GM12873 (cell line): Measurements from ENCODE around the gene CD9.

Experiments used
- TF ChIP-seq, protein P1 (sequence below): IDR thresholded peaks from 2 replicates; pipeline ENCODE4 v1.5.1; 2012; ENCODE audit warnings: low read depth, mild to moderate bottlenecking, moderate library complexity, low read length, control low read depth; ENCODE audit not compliant: insufficient read depth; ENCODE audit errors: missing control alignments

CD9 gene

DNA sequence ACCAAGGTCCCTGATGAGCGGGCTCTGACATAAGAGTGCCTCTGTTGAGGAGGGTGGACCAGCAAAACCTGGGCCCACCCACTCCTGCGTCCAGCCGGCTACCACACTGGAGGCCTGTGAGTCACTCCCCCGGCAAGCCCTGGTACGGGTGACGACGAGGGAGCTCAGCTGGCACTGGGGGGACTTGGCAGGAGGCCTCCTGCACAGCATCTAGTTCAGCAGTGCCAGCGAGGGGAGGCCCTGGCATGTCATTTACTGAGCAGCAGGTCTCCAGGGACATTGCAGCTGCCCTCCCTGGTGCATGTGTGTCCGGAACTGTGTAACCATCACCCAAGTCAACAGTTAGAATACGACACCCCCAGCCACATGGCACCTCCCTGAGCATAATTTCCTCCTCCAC, 24.4 kb downstream of the CD9 start:
- TF ChIP-seq, protein P1, sequence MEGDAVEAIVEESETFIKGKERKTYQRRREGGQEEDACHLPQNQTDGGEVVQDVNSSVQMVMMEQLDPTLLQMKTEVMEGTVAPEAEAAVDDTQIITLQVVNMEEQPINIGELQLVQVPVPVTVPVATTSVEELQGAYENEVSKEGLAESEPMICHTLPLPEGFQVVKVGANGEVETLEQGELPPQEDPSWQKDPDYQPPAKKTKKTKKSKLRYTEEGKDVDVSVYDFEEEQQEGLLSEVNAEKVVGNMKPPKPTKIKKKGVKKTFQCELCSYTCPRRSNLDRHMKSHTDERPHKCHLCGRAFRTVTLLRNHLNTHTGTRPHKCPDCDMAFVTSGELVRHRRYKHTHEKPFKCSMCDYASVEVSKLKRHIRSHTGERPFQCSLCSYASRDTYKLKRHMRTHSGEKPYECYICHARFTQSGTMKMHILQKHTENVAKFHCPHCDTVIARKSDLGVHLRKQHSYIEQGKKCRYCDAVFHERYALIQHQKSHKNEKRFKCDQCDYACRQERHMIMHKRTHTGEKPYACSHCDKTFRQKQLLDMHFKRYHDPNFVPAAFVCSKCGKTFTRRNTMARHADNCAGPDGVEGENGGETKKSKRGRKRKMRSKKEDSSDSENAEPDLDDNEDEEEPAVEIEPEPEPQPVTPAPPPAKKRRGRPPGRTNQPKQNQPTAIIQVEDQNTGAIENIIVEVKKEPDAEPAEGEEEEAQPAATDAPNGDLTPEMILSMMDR = no peak

DNA sequence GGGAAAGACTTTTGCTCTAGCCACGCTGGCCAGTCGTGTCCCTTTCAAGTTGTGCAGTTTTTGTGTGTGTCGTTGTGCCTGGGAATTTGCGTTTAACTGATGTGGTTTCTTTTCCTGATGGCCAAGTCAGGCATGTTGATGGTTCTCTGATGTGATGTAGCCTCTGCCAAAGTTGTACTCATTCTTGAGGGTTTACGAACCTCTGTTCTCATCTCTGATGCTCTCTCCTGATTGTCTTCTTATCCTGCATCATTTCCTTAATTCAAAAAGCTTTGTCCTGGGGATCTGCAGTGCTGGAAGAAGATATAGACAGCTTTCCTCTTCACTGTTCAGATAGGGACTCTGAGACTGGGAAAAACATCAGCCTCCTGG, 25.4 kb downstream of the CD9 start:
- TF ChIP-seq, protein P1 = no peak

DNA sequence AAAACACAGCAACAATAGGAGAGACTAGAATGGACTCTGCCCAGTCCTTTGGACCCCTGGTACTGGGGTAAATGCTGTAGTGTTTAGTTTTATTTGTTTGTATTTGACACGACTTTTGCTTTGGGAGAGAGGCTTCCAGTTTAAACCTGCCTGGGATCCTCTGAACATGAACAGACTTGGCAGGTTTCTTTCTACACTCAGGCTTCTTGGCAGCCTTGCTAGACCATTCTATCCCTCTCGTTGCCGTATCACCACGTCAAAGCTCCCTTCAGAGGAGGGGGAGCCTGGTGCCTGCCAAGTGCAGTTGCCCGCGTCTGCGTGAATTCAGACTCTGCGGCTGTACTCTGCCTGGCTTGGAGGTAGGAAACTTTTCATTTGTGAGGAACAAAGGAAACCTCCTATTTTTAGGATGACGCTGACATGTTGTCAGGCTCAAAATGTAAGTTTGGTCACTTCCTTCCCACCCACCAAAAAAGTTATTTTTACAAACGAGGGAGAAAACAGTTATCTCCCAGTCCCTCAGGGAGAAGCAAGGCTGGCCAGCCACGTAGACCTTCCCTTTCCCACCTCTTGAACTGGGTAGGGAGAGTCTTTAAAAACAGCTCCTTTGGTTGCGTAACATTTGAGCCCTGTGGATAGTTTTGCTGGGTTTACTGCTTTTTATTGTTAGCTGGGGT, 25.9 kb downstream of the CD9 start:
- TF ChIP-seq, protein P1 = no peak

- TF ChIP-seq, protein P1 = no peak
These were observed 26.5 kb downstream of the CD9 start for GRCh38 chr12:6226679-6227051.

DNA sequence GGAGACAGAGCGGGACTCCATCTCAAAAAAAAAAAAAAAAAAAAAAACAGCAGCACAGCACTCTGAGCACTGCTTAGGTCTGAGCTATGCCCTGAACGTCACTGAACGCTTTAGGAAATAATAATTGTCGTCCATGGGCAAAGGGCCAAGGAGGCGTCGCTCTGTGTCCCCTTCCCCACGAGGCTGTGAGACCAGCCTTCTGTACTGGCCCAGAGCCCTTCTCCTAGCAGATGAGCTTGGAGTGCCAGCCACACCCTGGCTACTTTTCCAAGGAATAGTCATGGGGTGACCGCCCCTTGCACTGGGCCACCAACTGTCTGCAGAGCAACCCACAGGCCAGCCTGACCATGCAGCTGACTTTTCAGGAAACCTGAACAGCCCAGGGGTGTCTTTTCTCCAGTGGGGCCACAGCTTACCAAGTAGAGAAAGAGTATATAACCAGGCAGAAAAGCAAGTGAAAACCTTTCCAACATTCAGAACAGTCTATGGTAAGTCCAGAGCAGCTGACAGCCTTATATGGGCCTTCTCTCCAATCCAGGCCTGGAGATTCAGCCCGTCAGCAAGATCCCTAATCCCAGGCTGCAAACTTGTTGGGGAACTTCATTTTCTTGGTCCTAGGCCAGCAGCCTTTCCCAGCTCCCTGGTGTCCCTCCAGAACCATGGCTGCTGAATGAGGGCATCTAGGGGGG, 28.5 kb downstream of the CD9 start:
- TF ChIP-seq, protein P1 = no peak

GRCh38 chr12:6229224-6230218, 29.3 kb downstream of the CD9 start:
- TF ChIP-seq, protein P1 = no peak
